Urinary bladder (tissue), 4 donors: ENCODE measurements around the gene SERGEF. TPM values are rescaled to one million over a fixed set of nuclear protein-coding genes. Genes with fewer than 3 reads are reported as not detected.

ENCODE experiments used
- DNase-seq: peaks from one replicate; pipeline ENCODE4 v3.0.0-alpha.2; 2015; ENCODE audit errors: extremely low spot score
- H3K27ac ChIP-seq: one replicate; pipeline ENCODE4 v1.5.1; 2013; ENCODE audit warnings: low read depth, mild to moderate bottlenecking, moderate library complexity
- H3K36me3 ChIP-seq: one replicate; pipeline ENCODE4 v1.6.1; 2013; ENCODE audit warnings: mild to moderate bottlenecking, moderate library complexity; ENCODE audit not compliant: insufficient read depth
- H3K4me1 ChIP-seq: one replicate; pipeline ENCODE4 v1.6.1; 2013; ENCODE audit warnings: mild to moderate bottlenecking, moderate library complexity; ENCODE audit not compliant: insufficient read depth
- H3K4me3 ChIP-seq: one replicate; pipeline ENCODE4 v1.5.1; 2013; ENCODE audit warnings: low read depth, low read length
- WGBS: extraction: QIAGEN DNeasy Blood & Tissue Kit; methylation state at CpG from one replicate; pipeline ENCODE4 v1.1.7; 2013; 5-methylcytosine and 5-hydroxymethylcytosine counted together
- polyA plus RNA-seq: library from polyadenylated mRNA; stranded (reverse); fragments of 200-250 nt; gene quantifications from one replicate; pipeline ENCODE4 v1.2.3, GENCODE V29; 2013
- total RNA-seq: library from RNA; depleted of rRNA; stranded (reverse); fragments of >200 nt; gene quantifications from one replicate; pipeline ENCODE4 v1.2.3, GENCODE V29; 2014
- donor health status: healthy with polysubstance abuse.
- donor health status: healthy.

The SERGEF gene
- total and polyA plus RNA-seq, 2 donors = 14.1 to 45.3 TPM

GRCh38 chr11:17747131-17747955 lies 265.5 kb downstream of the SERGEF start:
- H3K27ac ChIP-seq = no peak overlapping the region
- no peaks in the 10 kb centered on the region for H3K4me1 ChIP-seq
- 78% methylated on average over 19 of the region's 19 CpGs for WGBS
- no peak for DNase-seq
- no peaks in the 10 kb centered on the region for H3K36me3 ChIP-seq
- H3K4me3 ChIP-seq = no peak overlapping the region

GRCh38 chr11:17746096-17746495 lies 266.8 kb downstream of the SERGEF start:
- 78% methylated on average over 11 of the region's 11 CpGs for WGBS
- no peaks in the 10 kb centered on the region for H3K4me1 ChIP-seq
- DNase-seq = no peak
- no peak overlapping the region for H3K4me3 ChIP-seq
- H3K36me3 ChIP-seq = no peaks in the 10 kb centered on the region
- no peak overlapping the region for H3K27ac ChIP-seq

GRCh38 chr11:17745023-17745772 lies 267.6 kb downstream of the SERGEF start:
- H3K4me1 ChIP-seq = no peaks in the 10 kb centered on the region
- no peak overlapping the region for H3K4me3 ChIP-seq
- H3K36me3 ChIP-seq = no peaks in the 10 kb centered on the region
- no peak overlapping the region for H3K27ac ChIP-seq
- WGBS = 82% methylated on average over 20 of the region's 20 CpGs
- DNase-seq = no peak

GRCh38 chr11:17744151-17744940 lies 268.5 kb downstream of the SERGEF start:
- Histone ChIP-seq H3K36me3 (no peaks in the 10 kb centered on the region), H3K4me3 (no peak overlapping the region), H3K27ac (no peak overlapping the region), H3K4me1 (no peaks in the 10 kb centered on the region)
- 75% methylated on average over 10 of the region's 10 CpGs for WGBS
- DNase-seq = no peak

GRCh38 chr11:17743808-17744119 lies 269.1 kb downstream of the SERGEF start:
- no peak for DNase-seq
- Histone ChIP-seq H3K36me3 (no peaks in the 10 kb centered on the region), H3K27ac (no peak overlapping the region), H3K4me1 (no peaks in the 10 kb centered on the region), H3K4me3 (no peak overlapping the region)
- WGBS = 71% methylated on average over 5 of the region's 5 CpGs

GRCh38 chr11:17743026-17743807 lies 269.6 kb downstream of the SERGEF start:
- Histone ChIP-seq H3K36me3 (no peaks in the 10 kb centered on the region), H3K4me3 (no peak overlapping the region), H3K27ac (no peak overlapping the region), H3K4me1 (no peaks in the 10 kb centered on the region)
- no peak for DNase-seq
- WGBS = 85% methylated on average over 13 of the region's 13 CpGs

- no peak for DNase-seq
- no peak overlapping the region for H3K27ac ChIP-seq
- no peak overlapping the region for H3K4me3 ChIP-seq
- H3K36me3 ChIP-seq = no peaks in the 10 kb centered on the region
- H3K4me1 ChIP-seq = no peaks in the 10 kb centered on the region
- WGBS = 67% methylated on average over 5 of the region's 5 CpGs
Measured at GRCh38 chr11:17742019-17742418, 270.8 kb downstream of the SERGEF start.

- H3K27ac ChIP-seq = no peak overlapping the region
- 92% methylated on average over 10 of the region's 10 CpGs for WGBS
- DNase-seq = no peak
- H3K4me3 ChIP-seq = no peak overlapping the region
- H3K4me1 ChIP-seq = no peaks in the 10 kb centered on the region
- no peaks in the 10 kb centered on the region for H3K36me3 ChIP-seq
Measured at GRCh38 chr11:17741487-17741886, 271.4 kb downstream of the SERGEF start.

GRCh38 chr11:17740649-17741235 lies 272.1 kb downstream of the SERGEF start:
- WGBS = 74% methylated on average over 7 of the region's 7 CpGs
- Histone ChIP-seq H3K4me1 (no peaks in the 10 kb centered on the region), H3K4me3 (no peak overlapping the region), H3K36me3 (no peaks in the 10 kb centered on the region), H3K27ac (no peak overlapping the region)
- DNase-seq = no peak

GRCh38 chr11:17739945-17740338 lies 272.9 kb downstream of the SERGEF start:
- no peaks in the 10 kb centered on the region for H3K4me1 ChIP-seq
- H3K27ac ChIP-seq = no peak overlapping the region
- no peaks in the 10 kb centered on the region for H3K36me3 ChIP-seq
- DNase-seq = no peak
- 65% methylated on average over 6 of the region's 6 CpGs for WGBS
- no peak overlapping the region for H3K4me3 ChIP-seq

GRCh38 chr11:17738151-17738973 lies 274.5 kb downstream of the SERGEF start:
- DNase-seq = no peak
- 42% methylated on average over 10 of the region's 10 CpGs for WGBS
- Histone ChIP-seq H3K4me3 (no peak overlapping the region), H3K27ac (no peak overlapping the region), H3K4me1 (no peaks in the 10 kb centered on the region), H3K36me3 (no peaks in the 10 kb centered on the region)
